Endothelial cell (in vitro differentiated cells): Measurements from ENCODE around the gene TCHH. TPM values are rescaled to one million over a fixed set of nuclear protein-coding genes. Genes with fewer than 3 reads are reported as not detected.

Experiments used
- DNase-seq: peaks from one replicate; pipeline ENCODE4 v3.0.0; 2021; ENCODE audit warnings: low spot score
- H3K27ac Mint-ChIP-seq: one replicate; pipeline ENCODE4 v1.8.0; 2021; ENCODE audit warnings: mixed read lengths, inconsistent platforms; ENCODE audit not compliant: unreplicated experiment
- H3K27me3 Mint-ChIP-seq: one replicate; pipeline ENCODE4 v1.8.0; 2021; ENCODE audit warnings: mild to moderate bottlenecking, moderate library complexity, mixed read lengths, inconsistent platforms; ENCODE audit not compliant: unreplicated experiment
- H3K36me3 Mint-ChIP-seq: one replicate; pipeline ENCODE4 v1.8.0; 2021; ENCODE audit warnings: mild to moderate bottlenecking, low read depth, mixed read lengths, inconsistent platforms; ENCODE audit not compliant: unreplicated experiment
- H3K4me1 Mint-ChIP-seq: one replicate; pipeline ENCODE4 v1.8.0; 2021; ENCODE audit warnings: mild to moderate bottlenecking, mixed read lengths, inconsistent platforms; ENCODE audit not compliant: unreplicated experiment
- H3K4me3 Mint-ChIP-seq: one replicate; pipeline ENCODE4 v1.8.0; 2021; ENCODE audit warnings: mild to moderate bottlenecking, mixed read lengths, inconsistent platforms; ENCODE audit not compliant: unreplicated experiment
- H3K9me3 Mint-ChIP-seq: one replicate; pipeline ENCODE4 v1.8.0; 2021; ENCODE audit warnings: mixed read lengths, inconsistent platforms; ENCODE audit not compliant: unreplicated experiment
- total RNA-seq: library from RNA; stranded (reverse); fragmentation: NEBNext Ultra II Directional; extraction: Animal tissue kit (Norgen Biotek cat#: 25700); gene quantifications from one replicate; pipeline ENCODE4 v1.2.1, GENCODE V29; 2021; ENCODE audit not compliant: unreplicated experiment
- TF ChIP-seq, protein P1 (sequence below): fragments of 200-600 bp; sonication (generic); IDR thresholded peaks from one replicate; pipeline ENCODE4 v1.5.0; 2021; ENCODE audit warnings: antibody characterized with exemption; ENCODE audit not compliant: unreplicated experiment

The TCHH gene
- total RNA-seq, 1 donor from 2014 or later = 0.38 TPM

GRCh38 chr1:152107984-152108881 lies 7.0 kb downstream of the TCHH start:
- Mint-ChIP-seq H3K4me1 (peaks cover 10% of the 10 kb centered on the region), H3K27me3 (peaks cover 11% of the 10 kb centered on the region), H3K27ac (peak overlapping the region; percentile 93), H3K4me3 (peak overlapping the region; percentile 90), H3K36me3 (peaks cover 13% of the 10 kb centered on the region), H3K9me3 (peaks cover 8% of the 10 kb centered on the region)
- DNase-seq = peak; percentile 59
- TF ChIP-seq, protein P1, sequence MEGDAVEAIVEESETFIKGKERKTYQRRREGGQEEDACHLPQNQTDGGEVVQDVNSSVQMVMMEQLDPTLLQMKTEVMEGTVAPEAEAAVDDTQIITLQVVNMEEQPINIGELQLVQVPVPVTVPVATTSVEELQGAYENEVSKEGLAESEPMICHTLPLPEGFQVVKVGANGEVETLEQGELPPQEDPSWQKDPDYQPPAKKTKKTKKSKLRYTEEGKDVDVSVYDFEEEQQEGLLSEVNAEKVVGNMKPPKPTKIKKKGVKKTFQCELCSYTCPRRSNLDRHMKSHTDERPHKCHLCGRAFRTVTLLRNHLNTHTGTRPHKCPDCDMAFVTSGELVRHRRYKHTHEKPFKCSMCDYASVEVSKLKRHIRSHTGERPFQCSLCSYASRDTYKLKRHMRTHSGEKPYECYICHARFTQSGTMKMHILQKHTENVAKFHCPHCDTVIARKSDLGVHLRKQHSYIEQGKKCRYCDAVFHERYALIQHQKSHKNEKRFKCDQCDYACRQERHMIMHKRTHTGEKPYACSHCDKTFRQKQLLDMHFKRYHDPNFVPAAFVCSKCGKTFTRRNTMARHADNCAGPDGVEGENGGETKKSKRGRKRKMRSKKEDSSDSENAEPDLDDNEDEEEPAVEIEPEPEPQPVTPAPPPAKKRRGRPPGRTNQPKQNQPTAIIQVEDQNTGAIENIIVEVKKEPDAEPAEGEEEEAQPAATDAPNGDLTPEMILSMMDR = no peak

DNA sequence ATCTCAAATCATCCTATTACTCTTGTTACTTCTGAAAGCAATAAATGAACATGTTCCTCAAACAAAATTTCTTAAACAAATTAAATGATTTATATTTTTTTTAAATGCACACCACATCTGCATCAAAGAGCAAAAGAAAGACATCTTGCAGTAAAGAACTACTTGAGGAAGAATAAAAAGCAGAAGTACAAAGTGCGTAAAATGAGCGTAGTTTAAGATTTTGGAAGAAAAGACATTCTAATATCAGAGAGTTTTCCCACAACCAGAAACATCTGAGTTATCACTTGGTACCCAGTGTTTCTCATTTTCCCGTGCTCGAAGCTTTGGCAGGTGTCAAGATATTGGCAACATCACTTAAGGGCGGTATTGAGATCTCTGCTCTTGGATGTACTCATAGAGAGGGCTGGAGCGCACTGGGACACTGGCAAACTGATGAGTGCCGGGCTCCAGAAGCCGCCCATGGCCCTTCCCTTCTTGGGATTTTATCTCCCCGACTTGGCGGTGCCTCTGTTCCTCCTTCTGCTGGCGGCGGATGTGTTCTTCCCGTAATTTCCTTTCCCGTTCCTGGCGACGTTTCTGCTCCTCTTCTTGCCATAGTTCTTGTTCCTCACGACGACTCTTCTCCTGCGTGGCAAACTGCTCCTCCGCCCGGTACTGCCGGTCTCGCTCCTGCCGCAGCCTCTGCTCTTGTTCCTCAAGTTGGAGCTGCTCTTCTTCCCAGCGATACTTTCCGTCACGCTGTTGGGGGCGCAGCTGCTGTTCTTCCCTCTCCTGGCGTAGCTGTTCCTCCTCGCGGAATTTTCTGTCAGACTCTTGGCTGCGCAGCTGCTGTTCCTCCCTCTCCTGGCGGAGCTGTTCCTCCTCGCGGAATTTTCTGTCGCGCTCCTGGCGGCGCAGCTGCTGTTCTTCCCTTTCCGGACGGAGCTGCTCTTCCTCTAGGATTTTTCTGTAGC lies 7.9 kb downstream of the TCHH start:
- H3K4me1 Mint-ChIP-seq = peaks cover 10% of the 10 kb centered on the region
- no peak for DNase-seq
- TF ChIP-seq, protein P1 = no peak
- H3K9me3 Mint-ChIP-seq = peaks cover 8% of the 10 kb centered on the region
- H3K27me3 Mint-ChIP-seq = peaks cover 11% of the 10 kb centered on the region
- peak overlapping the region; percentile 90 for H3K4me3 Mint-ChIP-seq
- H3K27ac Mint-ChIP-seq = peak overlapping the region; percentile 93
- H3K36me3 Mint-ChIP-seq = peaks cover 13% of the 10 kb centered on the region

GRCh38 chr1:152104854-152105253 lies 10.4 kb downstream of the TCHH start:
- peaks cover 11% of the 10 kb centered on the region for H3K27me3 Mint-ChIP-seq
- no peak for DNase-seq
- no peak overlapping the region for H3K4me3 Mint-ChIP-seq

GRCh38 chr1:152096931-152097330 lies 18.3 kb downstream of the TCHH start:
- H3K9me3 Mint-ChIP-seq = no peaks in the 10 kb centered on the region
- no peaks in the 10 kb centered on the region for H3K36me3 Mint-ChIP-seq
- DNase-seq = no peak
- no peak overlapping the region for H3K27ac Mint-ChIP-seq
- H3K27me3 Mint-ChIP-seq = peaks cover 2% of the 10 kb centered on the region
- peaks cover 4% of the 10 kb centered on the region for H3K4me1 Mint-ChIP-seq
- TF ChIP-seq, protein P1 = no peak
- no peak overlapping the region for H3K4me3 Mint-ChIP-seq

More at GRCh38 chr1:152104854-152105253, 10.4 kb downstream of the TCHH start:
- Mint-ChIP-seq H3K4me1 (peaks cover 14% of the 10 kb centered on the region), H3K36me3 (peaks cover 13% of the 10 kb centered on the region), H3K9me3 (peaks cover 8% of the 10 kb centered on the region), H3K27ac (no peak overlapping the region)
- TF ChIP-seq, protein P1 = no peak
